KMS-11 (cell line): Measurements from ENCODE around the gene LILRA5.

ENCODE experiments used
- H2AFZ ChIP-seq: fragments of 200-600 bp; sonication (generic); 2 replicates; pipeline ENCODE4 v1.6.1; 2016; ENCODE audit warnings: antibody characterized with exemption, mixed run types, low read depth
- H3K27ac ChIP-seq: fragments of 200-600 bp; sonication (generic); 2 replicates; pipeline ENCODE4 v1.6.1; 2016; ENCODE audit warnings: mild to moderate bottlenecking, mixed run types
- H3K27me3 ChIP-seq: fragments of 200-600 bp; sonication (generic); 2 replicates; pipeline ENCODE4 v1.6.1; 2017; ENCODE audit warnings: mild to moderate bottlenecking, low read depth, mixed run types, moderate library complexity; ENCODE audit not compliant: insufficient read depth
- H3K36me3 ChIP-seq: fragments of 200-600 bp; sonication (generic); 2 replicates; pipeline ENCODE4 v1.6.1; 2017; ENCODE audit warnings: mild to moderate bottlenecking, mixed run types; ENCODE audit not compliant: insufficient read depth
- H3K4me1 ChIP-seq: fragments of 200-600 bp; sonication (generic); 2 replicates; pipeline ENCODE4 v1.6.1; 2016; ENCODE audit warnings: mild to moderate bottlenecking, low read depth, mixed run types; ENCODE audit not compliant: poor library complexity, severe bottlenecking
- H3K4me2 ChIP-seq: fragments of 200-600 bp; sonication (generic); 2 replicates; pipeline ENCODE4 v1.7.0; 2016; ENCODE audit warnings: mild to moderate bottlenecking, mixed run types
- H3K4me3 ChIP-seq: fragments of 200-600 bp; sonication (generic); IDR thresholded peaks from 2 replicates; pipeline ENCODE4 v1.6.1; 2017; ENCODE audit warnings: low read depth, low read length, mixed read lengths; ENCODE audit not compliant: insufficient read depth
- H3K79me2 ChIP-seq: fragments of 200-600 bp; sonication (generic); 2 replicates; pipeline ENCODE4 v1.6.1; 2016; ENCODE audit warnings: low read depth, mixed run types; ENCODE audit not compliant: insufficient read depth
- H3K9ac ChIP-seq: fragments of 200-600 bp; sonication (generic); 2 replicates; pipeline ENCODE4 v1.6.1; 2016; ENCODE audit warnings: mild to moderate bottlenecking, mixed run types
- H4K20me1 ChIP-seq: fragments of 200-600 bp; sonication (generic); 2 replicates; pipeline ENCODE4 v1.6.1; 2016; ENCODE audit warnings: mild to moderate bottlenecking, mixed run types; ENCODE audit not compliant: insufficient read depth
- TF ChIP-seq, protein P1 (sequence below): fragments of 200-600 bp; sonication (generic); conservative IDR thresholded peaks from 2 replicates; pipeline ENCODE4 v1.6.1; 2017; ENCODE audit warnings: low read depth, mild to moderate bottlenecking, antibody characterized with exemption, low read length, moderate library complexity, mixed read lengths

Gene LILRA5

GRCh38 chr19:54257116-54257480 lies 55.9 kb downstream of the LILRA5 start, which contains the start of gene LILRB5:
TSS of gene LILRB5 (minus strand) at chr19:54257273. CDS start at chr19:54257193, 80 bp downstream.
- Histone ChIP-seq H3K4me1 (no peaks in the 10 kb centered on the region), H3K9ac (no peak within 1 kb of the TSS), H2AFZ (no peak within 1 kb of the TSS), H3K36me3 (no peaks in the 10 kb centered on the region), H3K79me2 (no peaks in the 10 kb centered on the region), H3K27ac (no peak within 1 kb of the TSS), H4K20me1 (no peaks in the 10 kb centered on the region), H3K27me3 (peaks cover 64% of the 10 kb centered on the region), H3K4me2 (no peak within 1 kb of the TSS), H3K4me3 (no peak within 1 kb of the TSS)
- TF ChIP-seq, protein P1, sequence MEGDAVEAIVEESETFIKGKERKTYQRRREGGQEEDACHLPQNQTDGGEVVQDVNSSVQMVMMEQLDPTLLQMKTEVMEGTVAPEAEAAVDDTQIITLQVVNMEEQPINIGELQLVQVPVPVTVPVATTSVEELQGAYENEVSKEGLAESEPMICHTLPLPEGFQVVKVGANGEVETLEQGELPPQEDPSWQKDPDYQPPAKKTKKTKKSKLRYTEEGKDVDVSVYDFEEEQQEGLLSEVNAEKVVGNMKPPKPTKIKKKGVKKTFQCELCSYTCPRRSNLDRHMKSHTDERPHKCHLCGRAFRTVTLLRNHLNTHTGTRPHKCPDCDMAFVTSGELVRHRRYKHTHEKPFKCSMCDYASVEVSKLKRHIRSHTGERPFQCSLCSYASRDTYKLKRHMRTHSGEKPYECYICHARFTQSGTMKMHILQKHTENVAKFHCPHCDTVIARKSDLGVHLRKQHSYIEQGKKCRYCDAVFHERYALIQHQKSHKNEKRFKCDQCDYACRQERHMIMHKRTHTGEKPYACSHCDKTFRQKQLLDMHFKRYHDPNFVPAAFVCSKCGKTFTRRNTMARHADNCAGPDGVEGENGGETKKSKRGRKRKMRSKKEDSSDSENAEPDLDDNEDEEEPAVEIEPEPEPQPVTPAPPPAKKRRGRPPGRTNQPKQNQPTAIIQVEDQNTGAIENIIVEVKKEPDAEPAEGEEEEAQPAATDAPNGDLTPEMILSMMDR: no peak
